SK-N-SH treated with all-trans-retinoic acid at 6 μM for 48 hours (cell line): ENCODE measurements around the gene SMARCA4.

ENCODE experiments used
- ATAC-seq: fragments of 200-7000 bp; cut with Tn5 transposase; 3 replicates; pipeline ENCODE4 v1.9.1; 2020; ENCODE audit warnings: mild to moderate bottlenecking, moderate library complexity
- BACH2 ChIP-seq: fragments of 250-450 bp; sonication (Bioruptor Pico); IDR thresholded peaks from 2 replicates; pipeline ENCODE4 v1.9.0; 2021; ENCODE audit warnings: mild to moderate bottlenecking, borderline replicate concordance
- CSDC2 ChIP-seq: fragments of 250-450 bp; sonication (Bioruptor Pico); IDR thresholded peaks from 2 replicates; pipeline ENCODE4 v1.5.0; 2020; ENCODE audit warnings: mild to moderate bottlenecking, moderate library complexity
- GLIS3 ChIP-seq: fragments of 250-450 bp; sonication (Bioruptor Pico); IDR thresholded peaks from 2 replicates; pipeline ENCODE4 v1.5.0; 2020; ENCODE audit warnings: mild to moderate bottlenecking, moderate library complexity
- ISL1 ChIP-seq: fragments of 250-450 bp; sonication (Bioruptor Pico); IDR thresholded peaks from 2 replicates; pipeline ENCODE4 v2.1.2; 2022; ENCODE audit warnings: mild to moderate bottlenecking, moderate library complexity
- PATZ1 ChIP-seq: fragments of 250-450 bp; sonication (Bioruptor Pico); IDR thresholded peaks from 2 replicates; pipeline ENCODE4 v1.8.0; 2020; ENCODE audit warnings: mild to moderate bottlenecking, moderate library complexity, borderline replicate concordance
- PPARA ChIP-seq: fragments of 250-450 bp; sonication (Bioruptor Pico); IDR thresholded peaks from 2 replicates; pipeline ENCODE4 v1.5.0; 2020; ENCODE audit warnings: mild to moderate bottlenecking, borderline replicate concordance
- SNAI2 ChIP-seq: fragments of 250-450 bp; sonication (Bioruptor Pico); IDR thresholded peaks from 2 replicates; pipeline ENCODE4 v1.5.0; 2020; ENCODE audit warnings: mild to moderate bottlenecking, moderate library complexity
- TCF4 ChIP-seq: fragments of 250-450 bp; sonication (Bioruptor Pico); IDR thresholded peaks from 2 replicates; pipeline ENCODE4 v1.8.0; 2021; ENCODE audit warnings: mild to moderate bottlenecking, moderate library complexity, borderline replicate concordance
- ZFP3 ChIP-seq: fragments of 250-450 bp; sonication (Bioruptor Pico); IDR thresholded peaks from 2 replicates; pipeline ENCODE4 v1.5.0; 2020; ENCODE audit warnings: mild to moderate bottlenecking, moderate library complexity
- ZFP30 ChIP-seq: fragments of 450-650 bp; formaldehyde crosslinking; IDR thresholded peaks from 2 replicates; pipeline ENCODE4 v1.5.0; 2022; ENCODE audit warnings: mild to moderate bottlenecking, moderate library complexity
- ZNF565 ChIP-seq: fragments of 450-650 bp; formaldehyde crosslinking; conservative IDR thresholded peaks from 2 replicates; pipeline ENCODE4 v1.5.0; 2020; ENCODE audit warnings: low read depth, mild to moderate bottlenecking, moderate library complexity
- ZNF70 ChIP-seq: fragments of 450-650 bp; formaldehyde crosslinking; IDR thresholded peaks from 2 replicates; pipeline ENCODE4 v1.5.0; 2020; ENCODE audit warnings: mild to moderate bottlenecking, moderate library complexity
- ZNF8 ChIP-seq: fragments of 450-650 bp; formaldehyde crosslinking; IDR thresholded peaks from 2 replicates; pipeline ENCODE4 v1.5.0; 2020; ENCODE audit warnings: mild to moderate bottlenecking, moderate library complexity
- TF ChIP-seq, protein P1 (sequence below): fragments of 250-450 bp; sonication (Bioruptor Pico); IDR thresholded peaks from 2 replicates; pipeline ENCODE4 v1.5.1; 2021; ENCODE audit warnings: mild to moderate bottlenecking, moderate library complexity
- TF ChIP-seq, protein P2 (sequence below): fragments of 250-450 bp; sonication (Bioruptor Pico); IDR thresholded peaks from 2 replicates; pipeline ENCODE4 v1.5.0; 2020; ENCODE audit warnings: mild to moderate bottlenecking, moderate library complexity

Gene SMARCA4

DNA sequence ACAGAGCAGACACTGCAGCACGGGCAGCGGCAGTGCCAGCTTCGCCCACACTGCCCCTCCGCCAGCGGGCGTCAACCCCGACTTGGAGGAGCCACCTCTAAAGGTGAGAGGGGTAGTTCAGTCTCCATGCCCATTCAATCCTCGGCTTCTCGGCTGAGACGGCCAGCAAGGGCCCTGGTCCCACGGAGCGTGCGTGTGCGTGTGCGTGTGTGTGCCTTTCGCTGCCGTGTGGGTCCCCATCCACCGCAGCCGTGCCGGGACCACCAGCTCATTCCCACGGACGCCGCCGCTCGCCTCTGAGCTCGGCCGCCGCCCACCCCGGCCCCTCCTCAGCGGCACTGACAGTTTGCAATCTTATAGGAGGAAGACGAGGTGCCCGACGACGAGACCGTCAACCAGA is 72.9 kb downstream of the SMARCA4 start:
- no peak for ATAC-seq
- TF ChIP-seq ZNF70 (CRISPR knock-in tag) (no peak), SNAI2 (CRISPR knock-in tag) (no peak), ZNF565 (CRISPR knock-in tag) (no peak), ZFP3 (CRISPR knock-in tag) (no peak), GLIS3 (CRISPR knock-in tag) (no peak)
- TF ChIP-seq, protein P1, sequence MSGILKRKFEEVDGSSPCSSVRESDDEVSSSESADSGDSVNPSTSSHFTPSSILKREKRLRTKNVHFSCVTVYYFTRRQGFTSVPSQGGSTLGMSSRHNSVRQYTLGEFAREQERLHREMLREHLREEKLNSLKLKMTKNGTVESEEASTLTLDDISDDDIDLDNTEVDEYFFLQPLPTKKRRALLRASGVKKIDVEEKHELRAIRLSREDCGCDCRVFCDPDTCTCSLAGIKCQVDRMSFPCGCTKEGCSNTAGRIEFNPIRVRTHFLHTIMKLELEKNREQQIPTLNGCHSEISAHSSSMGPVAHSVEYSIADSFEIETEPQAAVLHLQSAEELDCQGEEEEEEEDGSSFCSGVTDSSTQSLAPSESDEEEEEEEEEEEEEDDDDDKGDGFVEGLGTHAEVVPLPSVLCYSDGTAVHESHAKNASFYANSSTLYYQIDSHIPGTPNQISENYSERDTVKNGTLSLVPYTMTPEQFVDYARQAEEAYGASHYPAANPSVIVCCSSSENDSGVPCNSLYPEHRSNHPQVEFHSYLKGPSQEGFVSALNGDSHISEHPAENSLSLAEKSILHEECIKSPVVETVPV: no peak

- no peak for ATAC-seq
- TF ChIP-seq ZFP30 (CRISPR knock-in tag): no peak
- no peak for TF ChIP-seq BACH2 (CRISPR knock-in tag)
- TF ChIP-seq ISL1: no peak
- TF ChIP-seq ZNF70 (CRISPR knock-in tag): no peak
- TF ChIP-seq, protein P2, sequence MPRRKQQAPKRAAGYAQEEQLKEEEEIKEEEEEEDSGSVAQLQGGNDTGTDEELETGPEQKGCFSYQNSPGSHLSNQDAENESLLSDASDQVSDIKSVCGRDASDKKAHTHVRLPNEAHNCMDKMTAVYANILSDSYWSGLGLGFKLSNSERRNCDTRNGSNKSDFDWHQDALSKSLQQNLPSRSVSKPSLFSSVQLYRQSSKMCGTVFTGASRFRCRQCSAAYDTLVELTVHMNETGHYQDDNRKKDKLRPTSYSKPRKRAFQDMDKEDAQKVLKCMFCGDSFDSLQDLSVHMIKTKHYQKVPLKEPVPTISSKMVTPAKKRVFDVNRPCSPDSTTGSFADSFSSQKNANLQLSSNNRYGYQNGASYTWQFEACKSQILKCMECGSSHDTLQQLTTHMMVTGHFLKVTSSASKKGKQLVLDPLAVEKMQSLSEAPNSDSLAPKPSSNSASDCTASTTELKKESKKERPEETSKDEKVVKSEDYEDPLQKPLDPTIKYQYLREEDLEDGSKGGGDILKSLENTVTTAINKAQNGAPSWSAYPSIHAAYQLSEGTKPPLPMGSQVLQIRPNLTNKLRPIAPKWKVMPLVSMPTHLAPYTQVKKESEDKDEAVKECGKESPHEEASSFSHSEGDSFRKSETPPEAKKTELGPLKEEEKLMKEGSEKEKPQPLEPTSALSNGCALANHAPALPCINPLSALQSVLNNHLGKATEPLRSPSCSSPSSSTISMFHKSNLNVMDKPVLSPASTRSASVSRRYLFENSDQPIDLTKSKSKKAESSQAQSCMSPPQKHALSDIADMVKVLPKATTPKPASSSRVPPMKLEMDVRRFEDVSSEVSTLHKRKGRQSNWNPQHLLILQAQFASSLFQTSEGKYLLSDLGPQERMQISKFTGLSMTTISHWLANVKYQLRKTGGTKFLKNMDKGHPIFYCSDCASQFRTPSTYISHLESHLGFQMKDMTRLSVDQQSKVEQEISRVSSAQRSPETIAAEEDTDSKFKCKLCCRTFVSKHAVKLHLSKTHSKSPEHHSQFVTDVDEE (CRISPR knock-in tag): no peak
- TF ChIP-seq ZFP3 (CRISPR knock-in tag): no peak
- TF ChIP-seq PATZ1 (CRISPR knock-in tag): no peak
- no peak for TF ChIP-seq CSDC2 (CRISPR knock-in tag)
- TF ChIP-seq, protein P1: no peak
- TF ChIP-seq ZNF565 (CRISPR knock-in tag): no peak
- no peak for TF ChIP-seq ZNF8 (CRISPR knock-in tag)
- no peak for TF ChIP-seq GLIS3 (CRISPR knock-in tag)
- no peak for TF ChIP-seq PPARA (CRISPR knock-in tag)
- TF ChIP-seq TCF4 (CRISPR knock-in tag): no peak
These were observed 73.8 kb downstream of the SMARCA4 start for GRCh38 chr19:11034449-11035213.

DNA sequence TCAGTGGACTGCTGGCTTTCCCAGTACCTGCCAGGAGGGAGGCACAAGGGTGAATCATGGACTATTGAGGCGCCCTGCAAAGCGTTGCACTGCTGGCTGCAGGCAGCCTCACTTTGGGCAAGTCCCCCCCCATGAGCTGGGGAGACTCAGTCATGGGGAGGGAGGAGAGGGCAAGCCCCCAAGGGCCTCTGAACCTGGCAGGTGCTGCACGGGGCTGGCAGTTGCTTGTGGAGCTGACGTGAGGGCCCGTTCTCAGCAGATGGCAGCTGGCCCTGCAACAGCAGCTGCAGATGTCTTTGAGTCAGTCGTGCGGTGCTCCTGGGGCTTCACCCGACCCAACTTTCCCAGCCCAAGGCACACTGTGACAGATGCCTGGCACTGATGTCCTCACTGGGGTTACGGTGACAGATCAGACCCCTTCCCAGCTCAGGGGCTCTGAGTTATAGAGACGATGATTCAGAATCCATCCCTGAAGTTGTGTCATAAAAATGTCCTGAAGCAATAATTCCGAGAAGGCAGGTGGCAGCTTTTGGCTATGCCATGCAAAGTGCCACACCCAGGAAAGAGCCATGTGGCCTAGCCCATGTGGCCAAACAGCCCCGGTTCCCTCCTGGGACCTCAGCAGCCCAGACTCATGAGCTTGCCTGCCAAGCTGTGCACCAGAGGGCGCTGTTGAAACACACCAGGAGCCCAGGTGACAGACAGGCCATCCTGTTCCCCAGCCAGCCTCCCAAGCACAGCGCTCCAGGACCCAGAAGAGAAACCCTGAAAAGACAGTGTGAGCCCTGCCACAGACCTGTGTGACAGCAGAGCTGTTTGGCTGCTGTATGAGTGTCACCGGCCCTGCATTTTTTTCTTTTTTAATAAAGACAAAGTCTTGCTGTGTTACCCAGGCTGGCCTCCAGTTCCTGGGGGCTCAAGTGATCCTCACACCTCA is 74.9 kb downstream of the SMARCA4 start:
- ATAC-seq: peak; percentile 98
- TF ChIP-seq ZNF8 (CRISPR knock-in tag): no peak

GRCh38 chr19:11038511-11038910 is 77.7 kb downstream of the SMARCA4 start:
- no peak for ATAC-seq

More at GRCh38 chr19:11038511-11038910, 77.7 kb downstream of the SMARCA4 start:
- TF ChIP-seq BACH2 (CRISPR knock-in tag): no peak
- TF ChIP-seq, protein P2 (CRISPR knock-in tag): no peak
- TF ChIP-seq, protein P1: no peak
- no peak for TF ChIP-seq ZFP30 (CRISPR knock-in tag)
- no peak for TF ChIP-seq ZNF565 (CRISPR knock-in tag)
- TF ChIP-seq PATZ1 (CRISPR knock-in tag): no peak
- TF ChIP-seq PPARA (CRISPR knock-in tag): no peak
